Medulla oblongata (tissue), 1 donor: Measurements from ENCODE around the gene PIK3CD.
A peak's percentile ranks its signal among the peaks of the same experiment; 100 is the strongest.
"Not testable (repeated sequence)": the region's sequence is repeated elsewhere in the genome, so short reads cannot be mapped to it uniquely, and the experiment has no call there.

Experiments used
- DNase-seq: peaks from one replicate; pipeline ENCODE4 v3.0.0-alpha.2; 2015; ENCODE audit errors: extremely low spot score

PIK3CD gene

DNA sequence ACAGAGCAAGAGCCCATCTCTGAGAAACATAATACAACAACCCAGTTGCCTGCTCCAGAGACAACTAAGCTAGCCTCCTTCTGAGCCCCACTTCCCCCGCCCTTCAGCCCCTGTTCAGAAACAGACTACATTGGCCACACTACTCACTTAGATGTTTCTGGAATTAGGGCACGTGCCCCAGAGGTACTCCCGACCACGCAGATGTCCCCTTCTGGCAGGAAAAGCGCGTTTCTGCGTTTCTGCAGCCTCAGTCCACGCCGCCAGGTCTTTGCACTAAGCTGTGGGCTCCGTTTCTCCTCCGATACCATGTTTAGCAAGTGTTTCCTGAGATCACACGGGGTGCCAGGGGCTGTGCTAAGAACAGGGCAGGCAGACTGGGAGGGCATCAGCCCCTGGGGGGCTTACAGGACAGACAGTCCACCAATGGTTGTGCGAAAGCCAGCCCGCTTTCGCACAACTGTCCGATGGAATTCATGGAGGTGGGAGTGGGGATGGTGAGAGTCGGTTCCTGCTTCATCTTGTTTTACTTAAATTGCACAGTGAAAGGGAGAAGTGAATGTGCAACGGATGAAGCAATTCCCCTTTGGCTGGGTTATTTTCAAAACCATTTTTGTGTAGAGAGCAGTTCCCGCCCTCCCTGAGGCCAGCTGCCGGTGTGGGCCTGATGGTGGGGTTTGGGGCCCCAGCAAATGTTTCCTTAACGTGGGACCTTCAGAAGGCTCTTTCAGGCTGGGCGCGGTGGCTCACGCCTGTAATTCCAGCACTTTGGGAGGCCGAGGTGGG is 2.7 kb downstream of the PIK3CD start:
- peak; percentile 62 for DNase-seq

DNA sequence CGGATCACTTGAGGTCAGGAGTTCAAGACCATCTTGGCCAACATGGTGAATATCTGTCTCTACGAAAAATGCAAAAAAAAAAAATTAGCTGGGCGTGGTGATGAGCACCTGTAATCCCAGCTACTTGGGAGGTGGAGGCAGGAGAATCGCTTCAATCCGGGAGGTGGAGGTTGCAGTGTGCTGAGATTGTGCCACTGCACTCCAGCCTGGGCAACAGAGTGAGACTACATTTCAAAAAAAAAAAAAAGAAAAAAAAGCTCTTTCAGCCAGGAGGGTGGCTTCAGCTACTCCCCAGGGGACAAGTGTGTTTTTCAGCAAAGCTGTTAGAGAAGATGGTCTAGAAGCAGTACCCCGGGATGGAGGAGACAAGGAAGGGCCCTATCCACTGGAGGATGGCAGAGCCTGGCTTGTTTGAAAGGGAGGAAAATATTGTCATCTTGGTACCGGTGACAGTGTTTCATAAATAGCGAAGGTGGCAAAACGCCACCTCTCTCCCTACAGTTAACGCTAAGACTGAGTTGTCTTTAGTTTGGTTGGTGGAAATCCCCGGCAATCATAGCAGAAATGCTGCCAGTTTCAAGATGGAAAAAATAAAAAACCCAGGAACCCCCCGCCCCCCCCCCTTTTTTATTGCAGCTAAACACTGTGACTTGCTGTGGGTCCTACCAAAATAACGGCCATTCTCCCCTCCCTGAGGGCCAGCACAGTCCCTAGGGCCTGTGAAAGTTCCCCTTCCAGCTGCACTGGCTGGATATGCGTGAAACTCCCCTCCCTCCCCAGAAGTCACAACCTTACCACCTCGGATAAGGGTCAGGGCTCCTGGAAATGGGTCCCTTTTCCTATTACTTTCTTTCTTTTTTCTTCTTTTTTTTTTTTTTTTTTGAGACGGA is 3.5 kb downstream of the PIK3CD start:
- no peak for DNase-seq

DNA sequence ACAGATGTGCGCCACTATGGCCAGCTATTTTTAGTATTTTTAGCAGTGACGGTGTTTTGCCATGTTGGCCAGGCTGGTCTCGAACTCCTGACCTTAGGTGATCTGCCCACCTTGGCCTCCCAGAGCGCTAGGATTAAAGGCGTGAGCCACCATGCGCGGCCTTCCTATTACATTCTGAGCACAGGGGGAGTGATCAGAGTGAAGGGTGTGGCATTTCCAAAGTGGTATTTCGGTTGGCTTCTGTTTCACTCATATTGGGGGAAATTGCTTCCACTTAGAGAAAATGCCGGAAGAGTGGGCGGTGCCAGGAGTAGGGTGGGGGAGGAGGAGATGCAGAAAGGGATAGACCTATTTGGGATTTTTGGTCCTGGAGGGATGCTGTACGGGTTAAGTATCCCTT is 4.3 kb downstream of the PIK3CD start:
- no peak for DNase-seq

- no peak for DNase-seq
Observed at GRCh38 chr1:9657521-9658032, 6.0 kb downstream of the PIK3CD start.

- DNase-seq, result no peak
Observed at GRCh38 chr1:9658199-9658598, 6.7 kb downstream of the PIK3CD start.

DNA sequence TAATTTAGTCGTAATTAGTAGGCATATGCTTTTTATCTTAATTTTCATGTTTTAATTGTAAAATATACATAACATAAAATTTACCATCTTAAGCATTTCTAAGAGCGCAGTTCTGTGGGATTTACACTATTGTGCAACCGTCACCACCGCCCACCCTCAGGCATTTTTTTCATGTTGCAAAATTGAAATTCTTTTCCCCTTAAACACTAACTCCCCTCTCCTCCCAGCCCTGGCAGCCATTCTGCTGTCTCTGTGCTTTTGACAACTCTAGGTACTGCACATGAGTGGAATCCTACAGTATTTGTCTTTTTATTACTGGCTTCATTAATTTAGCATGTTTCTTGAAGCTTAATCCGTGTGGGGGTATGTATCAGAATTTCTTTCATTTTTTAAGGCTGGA is 7.8 kb downstream of the PIK3CD start:
- no peak for DNase-seq

DNA sequence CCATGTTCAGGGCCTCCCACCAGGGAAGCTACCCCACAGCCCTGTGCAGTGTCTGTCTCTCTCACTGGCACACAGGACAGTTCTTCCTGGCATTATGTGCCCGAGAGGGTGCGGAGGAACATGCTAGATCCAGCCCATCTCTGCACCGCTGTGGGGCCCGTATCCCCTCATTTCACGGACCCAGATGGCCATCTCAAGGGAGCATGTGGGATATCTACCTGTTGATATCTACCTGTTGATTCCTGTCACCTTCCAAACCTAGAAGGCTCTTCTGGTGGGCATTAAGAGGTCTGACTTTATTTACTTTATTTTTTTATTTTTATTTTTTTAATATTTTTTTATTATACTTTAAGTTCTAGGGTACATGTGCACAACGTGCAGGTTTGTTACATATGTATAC is 11.7 kb downstream of the PIK3CD start:
- no peak for DNase-seq

GRCh38 chr1:9665193-9665592 is 13.7 kb downstream of the PIK3CD start:
- no peak for DNase-seq

GRCh38 chr1:9668080-9668479 is 16.5 kb downstream of the PIK3CD start:
- no peak for DNase-seq

DNA sequence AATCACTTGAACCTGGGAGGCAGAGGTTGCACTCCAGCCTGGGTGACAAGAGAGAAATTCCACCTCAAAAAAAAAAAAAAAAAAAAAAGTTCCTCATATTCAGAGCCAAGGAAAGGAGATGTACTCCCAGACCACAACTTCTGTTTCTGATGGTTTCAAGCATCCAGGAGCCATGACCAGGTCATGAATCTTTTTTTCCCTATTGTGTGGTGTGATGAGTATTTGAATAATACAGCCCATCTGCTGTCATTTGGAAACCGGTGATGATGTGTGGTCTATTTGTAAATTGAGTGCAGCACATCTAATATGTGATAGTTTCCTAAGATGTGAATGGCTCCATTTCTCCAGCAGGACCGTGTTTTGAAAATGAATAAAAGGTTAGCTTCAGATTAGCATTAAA is 18.6 kb downstream of the PIK3CD start:
- DNase-seq, result peak; percentile 27

DNA sequence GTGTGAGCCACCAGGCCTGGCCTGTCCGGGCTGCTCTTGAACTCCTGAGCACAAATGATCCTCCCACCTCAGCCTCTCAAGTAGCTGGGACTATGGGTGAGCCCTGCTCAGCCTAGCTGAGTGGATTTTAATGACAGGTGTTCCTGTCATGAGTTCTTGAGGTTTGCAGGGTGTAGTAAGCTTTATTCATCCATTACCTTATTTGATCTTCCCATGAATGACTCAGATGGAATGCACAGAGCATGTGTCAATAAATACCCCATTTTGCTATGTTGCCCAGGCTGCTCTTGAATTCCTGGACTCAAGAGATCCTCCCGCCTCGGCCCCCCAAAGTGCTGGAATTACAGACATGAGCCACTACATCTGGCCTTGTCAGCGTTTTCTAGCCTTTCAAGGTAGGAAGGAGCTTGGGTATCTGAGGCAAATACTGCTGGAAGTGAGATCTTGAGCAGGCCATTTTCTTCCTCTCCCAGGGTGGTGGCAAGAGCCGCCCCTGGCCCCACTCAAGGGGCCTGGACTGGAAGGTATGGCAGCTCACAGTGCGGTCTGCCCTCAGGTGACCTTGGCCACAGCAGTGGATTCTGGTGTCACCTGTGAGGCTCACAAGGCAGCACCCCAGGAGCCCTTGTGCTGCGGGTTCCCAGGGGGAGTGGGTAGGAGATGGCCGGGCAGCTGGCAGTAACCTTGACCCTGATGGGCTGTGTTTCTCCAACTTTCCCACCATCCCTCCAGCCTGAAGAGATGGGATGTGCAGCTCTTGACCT is 20.0 kb downstream of the PIK3CD start:
- DNase-seq, result no peak

GRCh38 chr1:9672444-9672843 is 20.9 kb downstream of the PIK3CD start:
- DNase-seq, result no peak

GRCh38 chr1:9675393-9675792 is 23.9 kb downstream of the PIK3CD start:
- no peak for DNase-seq

DNA sequence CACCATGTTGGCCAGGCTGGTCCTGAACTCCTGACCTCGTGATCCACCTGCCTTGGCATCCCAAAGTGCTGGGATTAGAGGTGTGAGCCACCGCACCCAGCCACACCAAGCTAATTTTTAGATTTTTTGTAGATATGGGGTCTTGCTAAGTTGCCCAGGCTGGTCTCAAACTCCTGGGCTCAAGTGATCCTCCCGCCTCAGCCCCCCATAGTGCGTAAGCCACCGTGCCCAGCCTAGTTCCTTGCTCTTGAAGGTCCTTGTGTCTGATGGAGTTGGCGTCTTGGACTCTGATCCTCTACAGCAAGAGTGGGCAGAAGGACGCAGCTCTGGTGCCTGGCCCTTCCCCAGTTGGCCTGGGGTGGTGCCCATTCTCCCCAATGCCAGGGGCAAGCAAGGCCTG is 24.6 kb downstream of the PIK3CD start:
- not testable (repeated sequence) for DNase-seq

DNA sequence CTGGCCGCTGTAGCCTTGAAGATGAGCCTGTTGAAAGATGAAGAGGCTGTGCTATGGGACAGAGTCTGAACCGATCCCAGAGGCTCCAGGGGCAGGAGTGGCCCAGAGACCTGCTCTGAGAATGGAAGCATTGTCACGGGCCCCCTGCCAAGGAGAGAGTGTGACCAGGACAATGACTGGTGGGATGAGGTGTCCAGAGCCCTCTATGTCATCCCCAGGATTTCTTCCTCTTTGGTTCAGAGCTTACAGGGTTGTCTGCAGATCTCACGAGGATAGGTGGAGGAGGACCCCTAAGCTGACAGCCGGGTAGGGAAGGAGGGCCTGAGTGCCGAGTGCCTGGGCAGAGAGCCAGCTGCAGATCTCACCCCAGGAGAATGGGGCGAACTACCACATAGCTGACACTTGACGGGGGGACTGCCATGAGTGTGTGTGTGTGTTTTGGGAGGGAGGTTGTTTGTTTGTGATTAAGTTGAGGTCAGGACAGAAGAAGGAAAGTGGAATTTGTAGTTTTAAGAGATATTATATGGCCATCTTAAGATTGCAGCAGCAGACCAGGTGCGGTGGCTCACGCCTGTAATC is 25.4 kb downstream of the PIK3CD start:
- no peak for DNase-seq

DNA sequence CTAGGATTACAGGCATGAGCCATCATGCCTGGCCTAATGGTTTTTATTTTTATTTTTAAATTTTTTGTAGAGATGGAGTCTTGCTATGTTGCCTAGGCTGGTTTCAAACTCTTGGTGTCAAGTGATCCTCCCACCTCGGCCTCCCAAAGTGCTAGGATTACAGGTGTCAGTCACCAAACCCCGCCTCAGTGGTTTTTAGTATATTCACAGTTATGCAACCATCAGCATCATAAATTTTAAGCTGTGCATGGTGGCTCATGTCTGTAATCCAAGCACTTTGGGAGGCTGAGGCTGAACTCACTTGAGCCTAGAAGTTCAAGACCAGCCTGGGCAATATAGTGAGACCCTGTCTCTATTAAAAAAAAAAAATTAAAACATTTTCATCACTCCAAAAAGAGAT is 28.6 kb downstream of the PIK3CD start:
- no peak for DNase-seq

- no peak for DNase-seq
Observed at GRCh38 chr1:9680828-9681227, 29.3 kb downstream of the PIK3CD start.

- no peak for DNase-seq
Observed at GRCh38 chr1:9684801-9685200, 33.3 kb downstream of the PIK3CD start.

- no peak for DNase-seq
Observed at GRCh38 chr1:9687120-9687873, 35.8 kb downstream of the PIK3CD start.

DNA sequence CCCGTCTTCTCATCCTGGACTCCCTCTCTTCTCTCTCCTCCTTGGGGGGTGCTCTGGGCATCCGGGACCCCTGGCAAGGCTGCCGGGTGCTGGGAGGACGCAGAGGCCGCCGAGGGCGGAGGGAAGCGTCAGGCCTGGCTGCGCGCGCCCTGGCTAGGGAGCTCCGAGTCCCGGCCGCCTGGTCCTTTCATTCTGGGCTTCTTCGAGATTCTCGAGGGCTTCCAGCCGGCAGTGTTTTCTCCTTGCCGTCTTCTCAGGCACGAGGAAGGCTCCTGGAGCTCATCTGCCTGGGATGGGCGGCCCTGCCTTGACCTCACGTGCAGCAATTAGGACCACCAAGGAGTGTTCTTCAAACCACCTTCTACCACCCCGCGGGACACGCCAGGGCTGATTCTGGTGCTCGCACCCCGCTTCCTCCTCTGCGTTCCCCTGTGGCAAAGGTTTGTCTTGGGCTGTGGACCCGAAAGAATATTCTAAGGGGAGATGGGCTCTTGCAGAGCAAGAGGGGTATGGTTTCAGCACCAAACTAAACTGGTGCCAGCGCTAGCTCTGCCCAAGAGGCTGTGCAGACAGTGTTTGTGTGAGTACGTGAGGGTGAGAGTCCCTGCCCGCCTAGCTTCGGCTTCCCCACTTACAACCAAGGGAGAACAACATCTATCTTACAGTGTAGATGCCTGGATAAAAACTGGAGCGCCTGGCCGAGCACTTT is 36.5 kb downstream of the PIK3CD start:
- no peak for DNase-seq
